ENCODE measurements around the gene HMOX2.

The HMOX2 gene, protein sequence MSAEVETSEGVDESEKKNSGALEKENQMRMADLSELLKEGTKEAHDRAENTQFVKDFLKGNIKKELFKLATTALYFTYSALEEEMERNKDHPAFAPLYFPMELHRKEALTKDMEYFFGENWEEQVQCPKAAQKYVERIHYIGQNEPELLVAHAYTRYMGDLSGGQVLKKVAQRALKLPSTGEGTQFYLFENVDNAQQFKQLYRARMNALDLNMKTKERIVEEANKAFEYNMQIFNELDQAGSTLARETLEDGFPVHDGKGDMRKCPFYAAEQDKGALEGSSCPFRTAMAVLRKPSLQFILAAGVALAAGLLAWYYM

GRCh38 chr16:4475880-4476788 is at the start of gene HMOX2:
TSS of gene HMOX2 (plus strand) at chr16:4476398. CDS start at chr16:4505525, 29,127 bp downstream.
- peak; percentile 92 for DNase-seq (ENCODE audit: low read depth)

DNA sequence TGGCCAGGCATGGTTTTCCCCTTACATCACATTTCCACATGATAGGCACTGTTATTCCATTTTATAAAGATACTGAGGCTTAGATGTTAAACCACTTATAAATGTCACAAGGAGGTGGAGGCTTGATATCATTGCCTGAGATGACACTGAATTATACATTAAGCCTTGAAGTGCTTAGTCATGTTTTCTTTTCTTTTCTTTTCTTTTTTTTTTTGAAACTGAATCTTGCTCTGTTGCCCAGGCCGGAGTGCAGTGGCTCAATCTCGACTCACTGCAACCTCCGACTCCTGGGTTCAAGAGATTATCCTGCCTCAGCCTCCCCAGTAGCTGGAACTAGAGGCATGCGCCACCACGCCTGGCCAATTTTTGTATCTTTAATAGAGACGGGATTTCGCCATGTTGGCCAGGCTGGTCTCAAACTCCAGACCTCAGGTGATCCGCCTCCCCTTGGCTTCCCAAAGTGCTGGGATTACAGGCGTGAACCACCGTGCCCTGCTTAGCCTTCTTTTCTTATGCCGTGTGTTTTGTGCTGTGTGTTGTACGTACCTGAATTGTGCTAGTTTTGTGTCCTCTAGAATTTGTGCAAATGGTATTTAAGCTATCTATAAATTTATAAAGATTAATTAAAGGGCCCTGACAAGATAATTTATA is 49.4 kb upstream of the HMOX2 start:
- DNase-seq (ENCODE audit: low read depth) = no peak

DNA sequence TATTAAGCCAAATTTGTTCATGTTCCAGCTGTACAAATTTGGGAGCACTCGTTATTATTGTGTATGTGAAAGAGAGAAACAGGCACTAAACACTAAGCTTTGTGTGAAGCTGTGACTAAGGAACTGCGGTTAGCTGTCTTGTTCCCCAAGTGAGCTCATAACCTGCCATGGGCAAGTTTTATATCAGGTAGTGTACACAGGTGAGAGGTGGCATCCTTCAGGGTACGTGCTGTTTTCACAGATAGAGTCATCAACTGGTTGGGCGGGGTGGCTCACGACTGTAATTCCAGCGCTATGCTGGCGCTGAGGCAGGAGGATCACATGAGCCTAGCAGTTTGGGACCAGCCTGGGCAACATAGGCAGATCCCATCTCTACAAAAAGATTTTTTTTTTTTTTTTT is 47.7 kb upstream of the HMOX2 start:
- no peak for DNase-seq (ENCODE audit: low read depth)

DNA sequence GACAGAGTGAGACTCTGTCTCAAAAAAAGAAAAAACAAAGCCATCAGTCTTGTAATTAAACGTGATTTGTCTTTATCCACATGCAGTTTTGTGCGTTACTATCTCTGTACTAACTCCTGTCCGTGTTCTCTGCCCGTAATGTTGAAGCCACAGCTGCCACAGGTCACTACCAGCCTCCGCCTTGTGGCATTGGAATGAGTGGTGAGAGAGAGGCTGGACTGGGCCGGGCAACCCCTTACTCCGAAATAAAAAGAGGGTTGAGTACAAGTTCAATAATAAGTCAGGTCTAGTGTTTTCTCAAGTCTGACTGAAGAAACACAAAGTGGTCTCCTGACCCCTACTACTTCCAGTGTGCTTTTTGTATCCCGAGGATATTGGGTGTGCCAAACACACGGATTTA is 45.2 kb upstream of the HMOX2 start:
- no peak for DNase-seq (ENCODE audit: low read depth)

GRCh38 chr16:4433228-4433627 is 43.0 kb upstream of the HMOX2 start:
- DNase-seq (ENCODE audit: low read depth) = no peak

GRCh38 chr16:4433914-4434787 is 42.0 kb upstream of the HMOX2 start:
- no peak for DNase-seq (ENCODE audit: low read depth)

DNA sequence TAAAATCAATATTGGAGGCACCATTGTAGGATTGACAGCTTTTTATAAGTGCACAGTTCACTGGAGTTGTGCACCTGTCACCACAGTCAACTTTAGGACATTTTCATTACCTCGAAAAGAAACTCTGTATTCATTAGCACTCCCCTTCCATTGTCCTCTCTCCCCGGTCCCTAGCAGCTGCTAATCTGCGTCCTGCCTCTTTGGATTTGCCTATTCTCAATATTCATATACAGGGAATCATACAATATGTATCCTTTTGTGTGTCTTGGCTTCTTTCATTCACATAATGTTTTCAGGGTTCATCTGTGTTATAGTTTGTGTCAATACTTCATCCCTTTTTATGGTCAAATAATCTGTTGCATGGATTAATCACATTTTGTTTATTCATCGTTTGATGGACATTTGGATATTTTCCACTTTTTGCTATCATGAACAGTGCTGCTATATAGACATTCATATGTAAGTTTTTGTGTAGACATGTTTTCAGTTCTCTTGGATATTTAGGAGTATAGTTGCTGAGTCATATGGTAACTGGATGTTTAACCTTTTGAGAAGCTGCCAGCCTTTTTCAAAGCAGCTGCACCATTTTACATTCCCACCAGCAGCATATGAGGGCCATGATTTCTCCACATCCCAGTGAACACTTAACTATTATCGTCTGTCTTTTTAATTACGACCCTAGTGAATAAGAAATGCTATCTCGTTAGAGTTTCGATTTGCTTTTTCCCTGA is 40.7 kb upstream of the HMOX2 start:
- no peak for DNase-seq (ENCODE audit: low read depth)

GRCh38 chr16:4437366-4437765 is 38.8 kb upstream of the HMOX2 start:
- no peak for DNase-seq (ENCODE audit: low read depth)

DNA sequence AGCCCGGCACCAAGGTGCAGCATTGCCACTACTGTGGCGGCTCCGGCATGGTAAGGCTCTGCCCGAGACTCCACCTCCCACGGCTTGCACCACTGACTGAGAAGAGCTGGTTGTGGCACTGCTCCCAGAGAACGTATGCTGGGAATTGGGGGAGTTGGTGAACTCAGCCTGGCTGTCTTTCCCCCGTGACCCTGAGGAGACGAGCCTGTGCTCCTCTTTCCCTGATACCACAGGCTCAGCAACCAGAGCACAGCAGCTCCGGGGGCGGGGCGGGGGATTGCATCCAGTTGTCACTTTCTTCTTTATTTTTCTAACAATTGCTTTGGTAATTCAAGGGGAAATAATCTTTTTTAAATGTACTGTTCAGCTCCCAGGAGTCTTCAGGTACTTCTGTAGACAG is 33.8 kb upstream of the HMOX2 start:
- no peak for DNase-seq (ENCODE audit: low read depth)

- no peak for DNase-seq (ENCODE audit: low read depth)
Measured at GRCh38 chr16:4443271-4443670, 32.9 kb upstream of the HMOX2 start.

- DNase-seq (ENCODE audit: low read depth) = no peak
Measured at GRCh38 chr16:4443986-4444385, 32.2 kb upstream of the HMOX2 start.

- no peak for DNase-seq (ENCODE audit: low read depth)
Measured at GRCh38 chr16:4450430-4450829, 25.8 kb upstream of the HMOX2 start.

DNA sequence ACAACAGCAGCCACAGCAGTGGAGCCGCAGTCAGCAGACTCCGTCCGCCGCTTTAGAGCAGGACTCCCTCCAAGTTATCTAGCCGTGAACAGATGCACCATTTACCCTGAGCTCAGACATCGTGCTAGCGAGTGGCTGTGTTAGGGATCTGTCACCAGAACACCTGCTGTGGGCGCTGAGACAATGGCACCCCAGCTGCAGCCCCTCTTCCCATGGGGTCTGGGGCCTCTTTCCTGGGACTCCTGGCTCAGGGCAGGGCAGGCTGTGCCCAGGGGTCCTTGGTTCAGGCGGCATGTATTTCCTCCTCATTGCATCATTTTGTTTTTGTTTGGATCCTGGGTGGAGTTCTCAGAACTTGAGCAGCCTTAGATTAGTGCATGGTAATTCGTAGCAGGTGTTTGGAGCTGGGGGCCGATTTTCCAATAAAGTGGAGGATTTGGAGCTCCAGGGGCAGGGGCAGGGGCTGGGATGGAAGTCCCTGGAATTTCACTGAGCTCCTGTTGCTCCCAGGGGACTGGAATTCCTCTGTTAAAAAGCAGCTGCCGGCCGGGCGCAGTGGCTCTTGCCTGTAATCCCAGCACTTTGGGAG is 25.2 kb upstream of the HMOX2 start:
- no peak for DNase-seq (ENCODE audit: low read depth)

DNA sequence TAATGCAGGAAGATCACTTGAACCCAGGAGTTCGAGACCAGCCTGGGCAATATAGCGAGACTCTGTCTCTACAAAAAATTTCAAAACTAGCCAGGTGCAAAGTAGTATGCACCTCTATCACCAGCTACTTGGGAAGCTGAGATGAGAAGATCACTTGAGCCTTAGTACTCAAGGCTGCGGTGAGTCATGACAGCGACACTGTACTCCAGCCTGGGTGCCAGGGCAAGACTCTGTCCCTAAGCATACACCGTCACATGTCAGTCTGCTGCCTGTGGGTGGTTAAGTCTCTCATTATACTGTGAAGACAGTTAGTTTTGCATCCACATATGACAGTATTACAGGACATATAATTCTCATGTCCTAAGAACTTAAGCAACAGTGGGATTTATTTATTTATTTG is 23.5 kb upstream of the HMOX2 start:
- DNase-seq (ENCODE audit: low read depth) = no peak

DNA sequence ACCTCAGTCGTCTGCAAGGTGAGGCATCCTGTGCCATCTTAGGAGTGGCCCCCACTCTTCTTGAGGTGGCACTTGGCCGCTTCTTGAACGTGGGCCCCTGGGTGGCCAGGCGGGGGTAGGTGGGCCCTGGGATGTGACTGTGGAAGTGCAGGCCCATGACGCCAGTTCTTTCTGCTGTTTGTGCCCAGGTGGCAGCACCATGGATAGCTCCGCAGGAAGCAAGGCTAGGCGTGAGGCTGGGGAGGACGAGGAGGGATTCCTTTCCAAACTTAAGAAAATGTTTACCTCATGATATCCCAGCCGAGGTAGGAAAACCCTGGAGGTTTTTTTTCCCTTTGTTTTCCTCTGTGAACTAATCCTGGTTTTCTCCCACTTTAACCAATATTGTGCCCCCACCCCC is 21.6 kb upstream of the HMOX2 start:
- DNase-seq (ENCODE audit: low read depth) = no peak

- no peak for DNase-seq (ENCODE audit: low read depth)
Measured at GRCh38 chr16:4455081-4455480, 21.1 kb upstream of the HMOX2 start.

DNA sequence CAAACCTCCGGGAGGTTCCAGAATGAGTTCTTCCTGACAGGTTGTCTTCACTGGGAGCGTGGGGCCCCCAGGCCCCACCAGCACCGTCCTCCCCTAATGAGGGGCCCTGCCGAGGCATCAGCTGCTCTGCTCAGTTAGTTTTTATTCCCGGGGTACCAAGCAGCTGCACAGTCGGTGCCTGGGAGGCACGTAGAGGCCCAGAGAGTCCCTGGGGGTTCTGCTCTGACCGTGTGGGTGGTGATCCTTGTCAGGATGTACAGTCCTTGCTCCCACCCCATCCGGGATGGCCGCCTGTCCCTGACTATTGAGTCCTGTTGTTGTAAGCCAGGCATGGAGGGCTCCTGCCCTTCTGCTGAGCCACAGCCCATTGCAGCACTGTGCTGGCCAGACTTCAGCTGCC is 20.2 kb upstream of the HMOX2 start:
- DNase-seq (ENCODE audit: low read depth) = no peak

- DNase-seq (ENCODE audit: low read depth) = no peak
Measured at GRCh38 chr16:4460936-4461249, 15.3 kb upstream of the HMOX2 start.

DNA sequence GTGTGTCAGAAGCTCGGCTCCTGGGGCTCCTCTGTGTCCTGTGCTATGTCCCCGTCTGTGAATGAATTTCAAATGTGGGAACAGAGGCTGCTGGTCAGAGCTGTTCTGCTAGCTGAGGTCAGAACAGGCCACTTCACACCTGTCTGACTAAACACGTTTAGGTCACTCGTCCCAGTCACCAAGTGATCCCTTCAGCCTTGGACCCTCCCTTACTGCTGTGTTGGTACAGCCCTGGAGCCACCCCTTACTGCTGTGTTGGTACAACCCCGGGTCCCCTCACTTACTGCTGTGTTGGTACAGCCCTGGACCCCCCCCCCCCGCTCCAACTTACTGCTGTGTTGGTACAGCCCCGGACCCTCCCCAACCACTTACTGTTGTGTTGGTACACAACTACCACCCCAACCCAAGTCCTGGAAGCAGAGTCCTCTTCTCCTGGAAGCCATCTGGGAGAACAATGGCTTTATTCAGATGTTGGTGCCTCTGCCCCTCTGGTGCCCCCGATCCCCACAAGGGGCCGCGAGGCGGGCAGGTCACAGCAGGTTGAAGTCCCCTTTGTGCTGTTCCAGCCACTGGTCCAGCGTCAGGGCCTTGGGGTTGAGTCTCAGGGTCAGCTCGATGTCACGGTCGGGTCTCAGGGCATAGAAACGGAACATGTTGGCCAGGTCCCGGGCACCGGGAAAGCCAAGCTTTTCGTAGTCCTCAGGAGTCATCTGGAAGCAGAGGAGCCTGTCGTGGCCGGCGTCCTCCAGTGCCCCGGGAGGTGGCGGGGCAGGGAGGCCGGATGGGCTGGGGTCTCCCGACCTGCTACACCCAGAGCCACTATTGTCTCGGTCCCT is 14.7 kb upstream of the HMOX2 start:
- no peak for DNase-seq (ENCODE audit: low read depth)

DNA sequence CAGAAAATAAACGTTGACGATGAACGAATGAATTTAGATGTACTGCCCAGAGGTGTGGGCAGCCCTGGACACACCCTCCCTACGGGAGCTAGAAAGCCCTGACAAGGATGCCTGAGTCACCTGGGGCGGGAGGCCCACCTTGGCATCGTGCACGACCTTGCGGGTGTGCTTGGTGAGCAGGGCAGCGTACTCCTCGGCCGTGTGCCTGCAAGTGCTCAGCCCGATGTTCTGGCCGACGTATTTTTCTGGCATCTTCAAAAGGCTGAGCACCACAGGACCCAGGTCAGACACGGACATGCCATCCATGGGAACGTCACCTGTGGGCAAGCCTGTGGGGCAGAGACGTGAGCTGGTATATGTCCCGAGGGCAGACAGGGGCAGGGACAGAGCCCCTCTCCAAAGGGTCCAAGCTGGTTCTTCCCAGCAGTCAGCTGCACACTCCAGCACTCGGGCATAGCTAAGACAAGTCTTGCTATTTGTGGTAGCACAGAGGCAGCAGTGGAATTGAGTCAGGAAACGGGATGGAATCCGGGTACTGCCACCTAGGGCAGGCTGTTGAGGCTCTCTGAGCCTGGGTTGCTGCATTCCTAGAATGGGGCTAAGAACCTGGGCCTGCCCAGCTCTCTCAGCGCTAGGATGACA is 12.6 kb upstream of the HMOX2 start:
- no peak for DNase-seq (ENCODE audit: low read depth)

All from stimulated activated CD8-positive, alpha-beta memory T cell treated with anti-CD3 and anti-CD28 coated beads, Interleukin-12 subunit alpha, Interleukin-12 subunit beta, amount 100 ng/mL, for 4 hours (primary cell).